ENCODE results near the gene TRNP1.

GRCh38 chr1:26959270-26959669, 34.2 kb upstream of the TRNP1 start:
- TF ChIP-seq CTCF (IDR thresholded peaks at IDR 0.05) = no peak
- TF ChIP-seq EZH2 (IDR thresholded peaks at IDR 0.05) = no peak
- no peak for TF ChIP-seq EZH2phosphoT487 (IDR thresholded peaks at IDR 0.05)

All from neural progenitor cell (in vitro differentiated cells).